PC-3 (cell line): ENCODE data around the gene KCTD12. TPM values are rescaled to one million over a fixed set of nuclear protein-coding genes. Genes with fewer than 3 reads are reported as not detected.

ENCODE experiments used
- ATAC-seq: fragments of 200-7000 bp; cut with Tn5 transposase; 2 replicates; pipeline ENCODE4 v1.9.1; 2020; ENCODE audit warnings: mild to moderate bottlenecking, moderate library complexity
- BruUV-seq: library from RNA; stranded (reverse); fragments of 400-500 nt; replicated peaks from 2 replicates; lab custom pipeline; 2021; lab: Mats Ljungman, UMichigan
- CTCF ChIA-PET: fragments of 300-600 bp; sonication (Branson Sonifier 250); formaldehyde crosslinking; loops from one replicate; lab custom pipeline; 2022; ENCODE audit warnings: antibody characterized with exemption; lab: Charles Lee
- POLR2A ChIA-PET: fragments of 300-600 bp; sonication (Branson Sonifier 250); formaldehyde crosslinking; loops from one replicate; lab custom pipeline; 2022; ENCODE audit warnings: antibody characterized with exemption; ENCODE audit not compliant: unreplicated experiment; lab: Charles Lee
- DNase-seq: peaks from one replicate; pipeline ENCODE4 v3.0.0-alpha.2; 2015
- H2AFZ ChIP-seq: fragments of 300-600 bp; sonication (generic); 2 replicates; pipeline ENCODE4 v1.6.0; 2016; ENCODE audit warnings: antibody characterized with exemption, low read length
- H3F3A ChIP-seq: fragments of 300-600 bp; sonication (generic); one replicate; pipeline ENCODE4 v1.6.0; 2017; ENCODE audit warnings: antibody characterized with exemption, low read length, control low read depth, mild to moderate bottlenecking; ENCODE audit not compliant: unreplicated experiment
- H3K27ac ChIP-seq: fragments of 300-600 bp; sonication (generic); 2 replicates; pipeline ENCODE4 v1.5.1; 2016; ENCODE audit warnings: mild to moderate bottlenecking, low read length
- H3K27me3 ChIP-seq: fragments of 300-600 bp; sonication (generic); 2 replicates; pipeline ENCODE4 v1.6.1; 2016; ENCODE audit warnings: low read length, mixed read lengths
- H3K36me3 ChIP-seq: fragments of 300-600 bp; sonication (generic); 2 replicates; pipeline ENCODE4 v1.6.1; 2016; ENCODE audit warnings: low read depth, mixed run types, low read length, mixed read lengths
- H3K4me1 ChIP-seq: fragments of 300-600 bp; sonication (generic); 2 replicates; pipeline ENCODE4 v1.5.1; 2016; ENCODE audit warnings: low read length; ENCODE audit not compliant: insufficient read depth
- H3K4me2 ChIP-seq: fragments of 300-600 bp; sonication (generic); 2 replicates; pipeline ENCODE4 v1.6.0; 2016; ENCODE audit warnings: low read length
- H3K4me3 ChIP-seq: fragments of 300-600 bp; sonication (generic); 2 replicates; pipeline ENCODE4 v1.5.1; 2016; ENCODE audit warnings: mild to moderate bottlenecking, low read length, mixed read lengths
- H3K79me2 ChIP-seq: fragments of 300-600 bp; sonication (generic); 2 replicates; pipeline ENCODE4 v1.6.1; 2017; ENCODE audit warnings: low read length, mixed read lengths
- H3K9ac ChIP-seq: fragments of 300-600 bp; sonication (generic); 2 replicates; pipeline ENCODE4 v1.6.0; 2016; ENCODE audit warnings: mild to moderate bottlenecking, low read length
- H3K9me2 ChIP-seq: fragments of 300-600 bp; sonication (generic); replicated peaks from 2 replicates; pipeline ENCODE4 v1.6.1; 2016; ENCODE audit warnings: mixed run types, low read length, mixed read lengths
- H3K9me3 ChIP-seq: fragments of 300-600 bp; sonication (generic); 2 replicates; pipeline ENCODE4 v1.6.1; 2016; ENCODE audit warnings: low read length, mixed read lengths
- H4K20me1 ChIP-seq: fragments of 300-600 bp; sonication (generic); 2 replicates; pipeline ENCODE4 v1.6.1; 2016; ENCODE audit warnings: low read length, mixed read lengths
- EZH2 ChIP-seq: fragments of 300-600 bp; sonication (generic); IDR thresholded peaks from one replicate; pipeline ENCODE4 v1.6.1; 2017; ENCODE audit warnings: antibody characterized with exemption, mild to moderate bottlenecking, low read length; ENCODE audit not compliant: unreplicated experiment
- EZH2phosphoT487 ChIP-seq: fragments of 300-600 bp; sonication (generic); IDR thresholded peaks from 2 replicates; pipeline ENCODE4 v1.6.1; 2018; ENCODE audit warnings: mild to moderate bottlenecking, antibody characterized with exemption, low read length, borderline replicate concordance
- intact Hi-C: fragments of 100-400 bp; cut with micrococcal nuclease; formaldehyde crosslinking; loops from 2 replicates; pipeline ENCODE4 v1.9.0; 2023
- total RNA-seq: library from RNA; depleted of rRNA; stranded (reverse); fragments of >200 nt; gene quantifications from 2 replicates; pipeline ENCODE4 v1.2.3, GENCODE V29; 2014
- TF ChIP-seq, protein P1 (sequence below): fragments of 300-600 bp; sonication (generic); conservative IDR thresholded peaks from 2 replicates; pipeline ENCODE4 v1.5.1; 2017; ENCODE audit warnings: antibody characterized with exemption, low read depth, mild to moderate bottlenecking, low read length

Gene KCTD12
- total RNA-seq, 1 experiment from 2014 or later: 7.0 TPM

DNA sequence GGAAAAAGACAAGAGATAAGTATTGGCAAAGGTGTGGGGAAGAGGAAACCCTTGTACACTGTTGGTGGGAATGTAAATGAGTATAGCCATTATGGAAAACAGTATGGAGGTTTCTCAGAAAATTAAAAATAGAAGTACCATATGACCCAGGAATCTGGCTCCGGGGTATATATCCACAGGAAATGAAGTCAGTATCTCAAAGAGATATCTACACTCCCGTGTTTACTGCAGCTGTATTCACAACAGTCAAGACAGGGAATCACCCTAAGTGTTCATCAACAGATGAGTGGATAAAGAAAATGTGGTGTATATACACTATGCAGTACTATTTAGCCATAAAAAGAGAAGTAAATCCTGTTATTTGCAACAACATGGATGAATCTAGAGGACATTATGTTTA, 13.5 kb downstream of the KCTD12 start:
- ATAC-seq (no peak), DNase-seq (no peak)
- Histone ChIP-seq H3K27ac (no peak overlapping the region), H3K9me2 (no peaks in the 10 kb centered on the region), H3K27me3 (no peaks in the 10 kb centered on the region), H3K4me1 (peaks cover 19% of the 10 kb centered on the region), H3F3A (no peaks in the 10 kb centered on the region), H4K20me1 (no peaks in the 10 kb centered on the region), H3K36me3 (no peaks in the 10 kb centered on the region), H3K4me3 (no peak overlapping the region), H3K9me3 (no peaks in the 10 kb centered on the region), H3K4me2 (no peak overlapping the region), H3K9ac (no peak overlapping the region), H3K79me2 (no peaks in the 10 kb centered on the region), H2AFZ (no peak overlapping the region)
- CTCF ChIA-PET: no interaction called here
- BruUV-seq: no TSS peak
- POLR2A ChIA-PET: no interaction called here
- TF ChIP-seq, protein P1, sequence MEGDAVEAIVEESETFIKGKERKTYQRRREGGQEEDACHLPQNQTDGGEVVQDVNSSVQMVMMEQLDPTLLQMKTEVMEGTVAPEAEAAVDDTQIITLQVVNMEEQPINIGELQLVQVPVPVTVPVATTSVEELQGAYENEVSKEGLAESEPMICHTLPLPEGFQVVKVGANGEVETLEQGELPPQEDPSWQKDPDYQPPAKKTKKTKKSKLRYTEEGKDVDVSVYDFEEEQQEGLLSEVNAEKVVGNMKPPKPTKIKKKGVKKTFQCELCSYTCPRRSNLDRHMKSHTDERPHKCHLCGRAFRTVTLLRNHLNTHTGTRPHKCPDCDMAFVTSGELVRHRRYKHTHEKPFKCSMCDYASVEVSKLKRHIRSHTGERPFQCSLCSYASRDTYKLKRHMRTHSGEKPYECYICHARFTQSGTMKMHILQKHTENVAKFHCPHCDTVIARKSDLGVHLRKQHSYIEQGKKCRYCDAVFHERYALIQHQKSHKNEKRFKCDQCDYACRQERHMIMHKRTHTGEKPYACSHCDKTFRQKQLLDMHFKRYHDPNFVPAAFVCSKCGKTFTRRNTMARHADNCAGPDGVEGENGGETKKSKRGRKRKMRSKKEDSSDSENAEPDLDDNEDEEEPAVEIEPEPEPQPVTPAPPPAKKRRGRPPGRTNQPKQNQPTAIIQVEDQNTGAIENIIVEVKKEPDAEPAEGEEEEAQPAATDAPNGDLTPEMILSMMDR: no peak
- TF ChIP-seq EZH2phosphoT487 (no peak), EZH2 (no peak)
- intact Hi-C loops: loop anchor here (5.0 kb wide), 1 partner anchor 35 kb away; no protein-coding TSS in a partner anchor

DNA sequence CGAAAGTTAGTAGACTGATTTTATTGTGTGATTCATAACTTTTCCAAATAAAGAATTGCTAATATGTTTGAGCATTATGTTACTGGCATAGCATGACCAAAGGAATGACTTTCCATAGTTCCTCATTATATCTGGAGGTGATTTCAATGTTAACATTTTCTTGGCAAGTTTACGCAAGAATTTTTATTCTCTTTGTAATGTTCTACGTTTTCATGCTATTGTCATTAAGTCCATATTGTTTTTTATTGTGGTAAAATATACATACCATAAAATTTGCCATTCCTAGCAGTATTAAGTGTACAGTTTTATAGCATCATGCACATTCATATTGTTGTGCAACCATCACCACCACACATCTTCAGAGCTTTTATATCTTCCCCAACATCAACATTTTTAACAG, 14.8 kb downstream of the KCTD12 start:
- Histone ChIP-seq H3F3A (no peaks in the 10 kb centered on the region), H3K9me3 (no peaks in the 10 kb centered on the region), H3K4me2 (peak overlapping the region; percentile 53), H2AFZ (no peak overlapping the region), H3K36me3 (no peaks in the 10 kb centered on the region), H3K4me1 (peaks cover 19% of the 10 kb centered on the region), H3K9me2 (no peaks in the 10 kb centered on the region), H3K27ac (peak overlapping the region; percentile 70), H3K27me3 (no peaks in the 10 kb centered on the region), H3K9ac (no peak overlapping the region), H3K79me2 (no peaks in the 10 kb centered on the region), H4K20me1 (no peaks in the 10 kb centered on the region), H3K4me3 (no peak overlapping the region)
- ChIA-PET POLR2A (no interaction called here), CTCF (interaction anchor here (0.6 kb wide), 1 partner anchor 14 kb away, joined by 4 read pairs; no protein-coding TSS in a partner anchor)
- peak; percentile 93 for ATAC-seq
- no TSS peak for BruUV-seq
- TF ChIP-seq EZH2phosphoT487 (no peak), EZH2 (no peak)
- TF ChIP-seq, protein P1: no peak
- intact Hi-C loops: loop anchor here (5.0 kb wide), 1 partner anchor 34 kb away; no protein-coding TSS in a partner anchor
- peak; percentile 75 for DNase-seq

DNA sequence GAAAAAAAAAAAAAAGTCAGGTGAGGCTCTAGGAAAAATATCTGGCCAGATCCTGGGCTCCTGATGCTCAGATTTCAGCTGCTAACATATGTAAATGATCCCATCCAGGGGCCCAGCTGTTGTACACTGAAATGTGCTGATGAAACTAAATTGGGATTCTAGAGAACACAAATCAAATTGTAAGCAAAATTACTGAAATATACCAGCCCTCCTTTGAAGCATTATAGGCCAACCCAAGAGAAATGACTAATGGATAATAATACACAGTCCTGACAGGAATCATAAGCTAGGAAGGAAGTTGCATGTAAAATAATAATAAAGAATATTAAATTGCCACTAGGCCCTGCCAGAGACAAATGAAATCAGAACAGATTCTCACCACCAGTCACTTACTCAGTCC, 17.8 kb downstream of the KCTD12 start:
- H4K20me1 ChIP-seq: no peaks in the 10 kb centered on the region
- H3K36me3 ChIP-seq: no peaks in the 10 kb centered on the region
- ChIA-PET POLR2A (no interaction called here), CTCF (no interaction called here)
- H3K9ac ChIP-seq: no peak overlapping the region
- BruUV-seq: no TSS peak
- ATAC-seq: no peak
- no peak overlapping the region for H3K27ac ChIP-seq
- H3K4me1 ChIP-seq: peaks cover 19% of the 10 kb centered on the region
- no peak for DNase-seq
- no peak overlapping the region for H2AFZ ChIP-seq
- TF ChIP-seq EZH2 (no peak), EZH2phosphoT487 (no peak)
- TF ChIP-seq, protein P1: no peak
- no peak overlapping the region for H3K4me3 ChIP-seq
- H3K9me3 ChIP-seq: no peaks in the 10 kb centered on the region
- intact Hi-C loops: no loop called here
- H3F3A ChIP-seq: no peaks in the 10 kb centered on the region
- H3K27me3 ChIP-seq: no peaks in the 10 kb centered on the region
- H3K4me2 ChIP-seq: no peak overlapping the region
- no peaks in the 10 kb centered on the region for H3K9me2 ChIP-seq
- H3K79me2 ChIP-seq: no peaks in the 10 kb centered on the region
